ENCODE measurements around the gene MGMT.

Gene MGMT

DNA sequence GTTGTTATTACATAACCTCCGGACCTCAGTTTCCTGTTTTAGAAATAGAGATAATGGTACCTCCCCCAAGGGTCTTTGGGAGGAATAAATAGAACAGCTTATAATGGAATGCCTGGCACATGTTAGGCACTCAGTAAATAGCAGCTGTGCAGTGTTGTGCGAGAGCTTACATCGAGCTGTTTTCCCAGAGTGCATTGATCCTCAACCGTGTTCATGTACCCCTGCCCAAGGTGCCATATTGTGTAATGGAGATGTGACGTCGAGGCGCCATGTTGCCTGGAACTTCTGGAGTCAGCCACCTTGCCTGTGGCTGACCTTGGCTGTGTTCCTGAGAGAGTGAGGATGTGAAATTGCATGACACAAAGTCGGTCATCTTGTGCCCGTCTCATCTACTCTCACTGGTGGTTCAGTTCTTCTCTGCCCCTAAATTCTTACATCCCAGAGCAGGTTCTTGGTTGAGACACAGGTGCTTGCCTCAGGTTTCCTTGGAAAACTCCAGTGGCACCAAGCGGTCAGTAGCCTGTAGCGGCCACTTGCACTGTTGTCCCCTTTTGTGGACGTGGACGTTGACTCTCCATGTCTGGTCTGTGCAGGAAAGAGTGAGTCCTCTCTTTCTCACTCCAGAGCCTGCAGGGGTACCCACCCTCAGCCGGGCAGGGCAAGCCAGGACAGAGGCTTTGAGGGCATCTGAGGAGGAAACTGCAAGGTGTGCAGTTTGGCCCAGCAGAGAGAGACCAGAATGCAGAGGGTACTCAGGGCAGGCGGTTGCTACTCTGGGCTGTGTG, 230.6 kb downstream of the MGMT start:
- no peak for DNase-seq

- DNase-seq = no peak
Observed at GRCh38 chr10:129699722-129700340, 232.8 kb downstream of the MGMT start.

DNA sequence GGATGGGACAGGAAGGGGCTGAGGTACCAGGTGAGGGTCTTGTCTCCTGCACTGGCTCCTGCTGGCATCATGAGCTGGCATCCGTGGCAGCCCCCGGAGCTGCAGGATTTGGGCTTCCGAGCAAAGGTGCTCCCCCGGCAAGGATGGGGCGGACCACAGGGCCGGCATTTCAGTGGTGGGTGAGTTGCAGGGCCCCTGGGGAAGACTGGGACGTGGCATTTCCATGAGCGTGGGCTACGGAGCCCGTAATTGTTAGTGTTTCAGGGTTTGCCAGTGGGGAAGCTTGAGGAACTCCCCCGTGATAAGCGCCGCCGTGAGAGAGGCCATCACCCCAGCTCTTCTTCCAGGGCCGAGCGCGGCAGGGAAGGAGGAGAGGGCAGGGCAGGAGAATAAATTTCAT, 235.6 kb downstream of the MGMT start:
- DNase-seq = no peak

DNA sequence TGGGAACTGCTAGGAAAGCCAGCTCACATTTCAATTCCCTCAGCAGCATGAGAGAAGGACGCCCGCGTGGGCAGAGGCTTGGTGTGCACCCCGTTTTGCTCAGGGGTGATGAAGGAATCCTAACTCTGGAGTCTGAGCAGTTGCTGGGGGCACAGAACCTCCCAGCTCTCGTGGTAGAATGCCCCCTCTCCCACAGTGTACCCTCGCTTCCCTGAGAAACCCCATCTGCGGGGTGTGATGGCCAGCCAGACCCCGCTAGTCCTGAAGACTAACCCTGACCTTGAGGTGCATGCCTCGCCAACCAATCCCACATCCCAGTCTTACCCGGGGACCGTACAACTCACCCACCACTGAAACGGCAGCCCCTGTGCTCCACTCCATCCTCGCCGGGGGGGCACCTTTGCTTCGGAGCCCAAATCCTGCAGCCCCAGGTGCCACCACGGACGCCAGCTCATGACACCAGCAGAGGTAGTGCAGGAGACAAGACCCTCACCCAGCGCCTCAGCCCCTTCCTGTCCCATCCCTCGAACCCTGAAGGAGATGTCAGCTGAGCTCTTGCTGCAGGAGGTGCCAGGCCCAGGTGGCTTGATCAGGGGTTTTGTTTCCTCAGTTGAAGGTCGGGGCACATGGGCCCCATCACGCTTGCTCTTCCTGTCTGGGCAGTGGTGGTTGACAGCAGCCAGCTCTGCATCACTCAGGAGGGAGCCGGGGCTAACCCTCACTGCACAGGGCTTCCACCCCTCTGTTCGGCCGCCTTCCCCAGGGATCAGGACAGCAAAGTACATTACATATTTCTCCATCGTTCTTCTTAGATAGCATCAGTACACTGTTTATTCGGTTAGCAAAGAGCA, 236.5 kb downstream of the MGMT start:
- DNase-seq = no peak

DNA sequence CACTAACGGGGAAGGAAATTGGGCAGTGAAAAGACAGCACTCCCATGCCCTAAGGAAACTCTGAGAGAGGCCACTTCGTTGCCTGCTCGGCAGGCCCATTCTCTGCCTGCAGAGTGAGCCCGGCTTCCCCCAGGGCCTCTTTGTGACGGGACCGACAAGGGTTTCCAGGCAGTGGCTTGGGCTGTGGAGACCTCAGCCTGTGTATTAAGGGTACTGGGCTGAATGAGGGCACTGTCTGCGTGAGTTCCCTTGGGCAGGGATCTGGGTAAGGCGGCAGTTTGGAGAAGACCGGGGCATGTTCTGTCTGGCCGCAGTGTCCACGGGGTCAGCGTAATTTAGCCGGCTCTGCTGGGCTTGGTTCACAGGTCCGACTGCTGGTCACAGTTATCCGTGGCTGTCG, 237.2 kb downstream of the MGMT start:
- DNase-seq = no peak

DNA sequence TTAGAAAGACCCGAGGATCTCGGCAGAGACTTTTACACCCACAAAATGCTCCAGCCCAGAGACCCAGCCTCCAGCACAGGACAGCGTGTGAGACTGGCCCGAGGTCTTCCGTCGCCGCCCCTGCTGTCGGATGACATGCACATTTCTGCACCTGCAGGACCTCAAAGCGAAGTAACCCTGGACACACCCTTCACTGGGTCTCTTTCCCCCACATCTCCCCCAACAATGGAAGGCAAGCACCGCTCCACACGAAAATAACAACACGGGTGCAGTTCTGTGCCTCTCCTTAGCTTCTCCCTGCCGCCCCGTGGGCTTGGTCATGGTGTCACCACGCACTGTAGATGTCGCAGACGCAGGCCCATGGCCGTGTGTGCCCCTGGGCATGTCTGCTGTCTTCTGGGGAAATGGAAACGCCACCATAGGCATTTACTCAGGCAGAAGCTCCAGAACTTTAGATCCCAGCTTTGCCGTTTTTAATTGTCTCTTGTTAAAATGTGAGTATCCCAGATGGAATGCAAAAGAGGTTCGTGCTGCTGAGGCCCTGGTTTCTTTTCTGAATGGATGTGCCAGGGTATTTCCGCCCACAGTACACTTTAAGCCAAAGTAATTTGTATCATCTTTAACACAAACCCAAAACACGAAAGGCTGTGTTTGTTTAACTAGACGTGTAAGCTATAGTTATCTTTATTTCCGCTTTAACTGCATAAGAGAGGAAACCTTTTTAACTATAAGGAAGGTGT, 237.9 kb downstream of the MGMT start:
- DNase-seq = no peak

- no peak for DNase-seq
Observed at GRCh38 chr10:129705676-129706075, 238.6 kb downstream of the MGMT start.

DNA sequence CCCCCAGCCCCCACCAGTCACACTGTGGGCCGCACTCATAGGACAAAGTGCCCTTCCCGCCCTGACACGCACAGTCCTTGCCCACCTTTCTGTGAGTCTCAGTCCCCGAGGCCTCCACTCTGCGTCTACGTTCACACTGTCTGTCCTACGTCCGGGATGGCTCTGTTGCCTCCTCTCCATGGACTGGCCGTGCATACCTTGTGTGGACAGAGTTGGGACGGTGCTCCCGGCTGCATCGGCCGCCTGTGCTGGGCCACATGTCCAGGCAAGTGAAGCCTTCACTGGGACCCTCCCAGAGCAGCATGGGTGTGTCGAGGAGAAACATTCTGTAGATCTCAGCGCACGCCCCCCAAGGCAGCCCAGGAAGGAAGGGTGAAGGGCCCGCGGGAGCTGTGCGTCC, 239.0 kb downstream of the MGMT start:
- no peak for DNase-seq

DNA sequence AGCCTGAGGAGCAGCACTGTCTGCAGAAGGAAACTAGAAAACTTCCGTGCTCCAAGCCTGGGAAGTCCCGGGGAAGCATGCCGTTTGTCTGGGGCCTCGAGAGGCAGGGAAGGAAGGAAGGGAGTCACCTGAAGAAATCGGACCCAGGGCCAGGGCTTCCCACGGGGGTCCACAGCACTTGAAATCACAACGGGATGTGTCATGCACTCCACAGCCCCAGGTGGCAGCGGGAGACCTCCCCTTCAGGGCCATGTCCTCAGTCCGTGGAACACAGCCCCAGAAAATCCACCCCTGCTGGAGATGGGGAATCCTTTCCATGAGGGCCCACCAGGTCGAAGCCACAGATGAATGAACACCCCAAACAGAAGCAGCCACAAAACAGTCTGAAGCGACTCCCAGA, 239.5 kb downstream of the MGMT start:
- DNase-seq = no peak

DNA sequence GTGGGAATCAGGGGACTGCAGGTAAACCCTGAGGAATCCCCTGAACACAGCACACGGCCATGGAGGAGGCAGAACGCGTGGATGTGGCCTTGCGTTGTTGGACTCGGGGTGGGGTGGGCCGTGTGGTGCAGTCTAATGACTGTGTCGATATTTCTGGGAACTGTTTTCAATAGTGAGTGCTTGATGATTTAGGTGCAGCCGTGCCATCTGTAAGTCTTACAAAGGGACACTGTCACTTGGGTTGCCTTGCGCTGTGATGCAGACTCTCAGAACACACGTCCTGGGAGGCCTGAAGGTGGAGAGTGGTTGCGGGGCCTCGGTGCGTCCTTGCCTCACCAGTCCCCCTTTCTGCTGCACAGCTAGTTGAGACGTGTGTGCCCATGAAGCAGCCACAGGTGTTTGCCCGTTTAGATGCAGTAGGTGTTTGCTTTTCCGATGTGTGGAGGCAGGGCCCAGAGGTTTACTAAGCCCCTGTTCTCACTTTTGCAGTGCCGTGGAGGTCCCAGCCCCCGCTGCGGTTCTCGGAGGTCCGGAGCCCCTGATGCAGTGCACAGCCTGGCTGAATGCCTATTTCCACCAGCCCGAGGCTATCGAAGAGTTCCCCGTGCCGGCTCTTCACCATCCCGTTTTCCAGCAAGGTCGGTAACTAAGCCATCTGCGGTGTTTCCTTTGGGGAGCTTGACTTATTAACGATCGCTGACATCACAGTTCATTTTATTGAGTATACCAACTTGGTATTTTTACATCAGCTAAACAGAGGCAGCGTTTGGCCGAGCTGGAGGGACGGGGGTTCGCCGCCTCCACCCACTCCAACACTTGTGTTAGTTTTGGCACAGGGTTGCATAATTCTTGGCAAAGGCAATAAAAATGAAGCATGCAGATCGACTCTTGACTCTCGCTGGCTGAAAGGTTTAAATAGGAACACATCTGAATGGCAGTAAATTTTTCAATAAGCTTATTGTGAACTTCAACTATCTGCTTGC, 240.7 kb downstream of the MGMT start:
- no peak for DNase-seq

DNA sequence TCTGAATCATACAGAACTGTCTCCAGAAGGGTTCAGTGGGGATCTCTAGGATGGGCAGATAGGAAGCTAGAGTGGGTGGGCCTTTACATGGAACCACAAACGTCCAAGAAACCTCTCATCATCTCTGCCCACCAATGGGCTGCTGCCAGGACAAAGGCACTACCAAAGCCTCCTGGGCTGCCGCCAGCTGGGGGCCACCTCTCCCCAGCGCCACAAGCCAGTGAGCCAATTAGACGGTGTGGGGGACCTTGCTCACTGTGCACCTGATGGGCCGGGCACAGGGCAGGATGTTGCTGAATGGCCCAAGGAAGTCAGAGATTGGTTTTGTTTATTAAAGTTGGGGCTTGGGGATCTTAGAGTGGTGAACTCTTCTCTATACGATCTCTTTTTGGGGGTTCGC, 242.1 kb downstream of the MGMT start:
- no peak for DNase-seq

DNA sequence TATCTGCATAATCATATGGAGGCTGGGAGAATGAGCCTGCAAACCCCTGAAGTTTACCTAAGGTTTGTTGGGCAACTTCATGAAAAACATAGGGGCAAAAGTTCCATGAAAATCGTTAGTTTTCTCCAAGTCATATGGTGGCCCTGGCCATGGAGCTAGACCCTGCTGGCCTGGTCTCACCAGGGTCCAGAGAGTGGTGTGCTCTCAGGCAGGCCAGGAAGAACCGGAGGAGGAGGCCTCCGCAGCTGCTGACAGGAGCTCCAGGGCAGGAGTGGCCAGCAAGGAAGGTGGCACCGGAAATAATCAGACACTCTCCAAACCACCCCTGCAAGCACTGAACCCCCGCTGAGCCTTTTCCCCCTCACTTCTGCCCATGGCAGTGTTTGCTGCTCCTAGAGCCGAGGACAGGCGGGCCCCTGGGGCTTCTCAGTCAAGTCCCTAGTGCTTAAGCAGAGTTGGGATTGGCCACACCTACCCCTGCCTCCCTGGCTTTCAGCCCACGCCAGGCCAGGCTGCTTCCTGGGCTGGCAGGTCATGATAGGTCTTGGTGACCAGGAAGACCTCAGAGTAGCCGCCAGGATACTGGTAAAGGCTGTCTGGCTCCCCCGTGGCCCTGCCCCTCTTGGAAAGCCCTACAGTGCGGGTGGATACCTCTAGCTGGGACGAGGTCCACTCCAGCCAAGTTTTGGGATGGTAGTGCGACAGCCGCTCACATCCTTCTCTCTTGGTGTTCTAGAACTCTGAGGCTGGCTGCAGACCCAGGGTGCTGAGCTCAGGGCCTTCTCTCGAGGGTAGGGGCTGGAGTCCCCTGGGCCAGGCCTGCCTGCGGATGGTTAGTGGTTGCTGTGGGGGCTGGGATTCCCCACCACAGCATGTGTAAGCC, 242.8 kb downstream of the MGMT start:
- no peak for DNase-seq

- DNase-seq = no peak
Observed at GRCh38 chr10:129710510-129710847, 243.4 kb downstream of the MGMT start.

- DNase-seq = no peak
Observed at GRCh38 chr10:129711291-129711690, 244.2 kb downstream of the MGMT start.

DNA sequence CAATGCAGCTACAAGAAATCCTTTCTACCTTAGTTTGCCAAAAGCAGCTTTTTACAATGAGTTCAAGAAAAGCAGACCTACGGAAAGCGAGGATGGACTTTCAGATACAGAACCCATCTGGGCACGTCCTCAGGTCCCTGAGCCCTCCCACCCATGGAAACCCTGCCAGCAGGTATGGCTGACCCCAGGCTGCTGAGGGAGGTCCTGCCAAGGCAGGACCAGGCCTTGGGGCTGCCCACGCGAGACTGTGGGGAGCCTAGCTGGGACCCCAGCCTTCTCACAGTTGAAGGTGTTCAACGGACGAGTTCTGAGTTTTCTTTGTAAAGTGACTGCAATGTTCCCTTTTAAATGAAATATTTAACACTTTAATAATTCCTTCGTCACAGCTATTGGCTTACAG, 245.0 kb downstream of the MGMT start:
- DNase-seq = no peak

- DNase-seq = no peak
Observed at GRCh38 chr10:129713659-129714265, 246.7 kb downstream of the MGMT start.

DNA sequence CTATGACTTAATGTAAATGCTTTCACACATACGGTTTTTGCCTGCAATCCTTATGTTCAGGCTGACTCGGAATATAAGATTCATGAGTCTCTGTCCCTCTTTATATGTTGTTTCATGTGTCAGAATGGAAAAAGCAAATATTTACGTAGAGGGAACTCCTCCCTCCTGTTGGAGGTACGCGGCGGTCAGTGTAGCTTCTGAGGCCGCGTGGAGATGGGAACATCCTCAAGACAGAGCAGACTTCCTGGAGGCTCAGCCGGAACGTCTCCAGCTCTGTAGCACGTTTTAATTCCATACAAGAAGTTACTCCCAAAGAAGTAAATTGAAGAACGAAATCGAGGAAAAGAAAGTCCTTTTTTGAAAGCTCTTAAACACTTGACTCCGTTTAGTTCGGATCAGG, 248.8 kb downstream of the MGMT start:
- DNase-seq = no peak

GRCh38 chr10:129716211-129716681, 249.2 kb downstream of the MGMT start:
- no peak for DNase-seq

GRCh38 chr10:129716881-129717280, 249.8 kb downstream of the MGMT start:
- no peak for DNase-seq

GRCh38 chr10:129717816-129718547, 250.9 kb downstream of the MGMT start:
- DNase-seq = no peak
